ENCODE measurements around the gene ADGRF4.

ADGRF4 gene

DNA sequence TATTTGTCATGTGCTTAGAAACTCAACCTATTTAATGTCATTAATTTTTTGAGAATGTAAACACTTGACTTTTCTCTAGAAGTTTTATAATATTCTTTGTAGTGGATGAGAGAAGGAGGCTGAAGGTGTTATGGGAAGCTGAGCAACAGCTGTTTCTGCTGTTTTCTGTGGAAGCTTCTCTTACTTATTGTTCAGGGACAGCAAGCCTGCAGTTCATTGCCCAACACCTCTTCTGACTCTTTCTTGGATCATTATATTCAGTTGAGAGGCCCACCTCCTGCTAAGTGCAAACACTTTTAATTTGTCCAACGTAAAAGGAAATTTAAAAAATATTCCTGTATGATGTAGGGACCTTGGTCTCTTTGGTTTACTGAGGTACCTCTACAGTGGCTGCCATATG, 12.0 kb upstream of the ADGRF4 start:
- no peak for DNase-seq

DNA sequence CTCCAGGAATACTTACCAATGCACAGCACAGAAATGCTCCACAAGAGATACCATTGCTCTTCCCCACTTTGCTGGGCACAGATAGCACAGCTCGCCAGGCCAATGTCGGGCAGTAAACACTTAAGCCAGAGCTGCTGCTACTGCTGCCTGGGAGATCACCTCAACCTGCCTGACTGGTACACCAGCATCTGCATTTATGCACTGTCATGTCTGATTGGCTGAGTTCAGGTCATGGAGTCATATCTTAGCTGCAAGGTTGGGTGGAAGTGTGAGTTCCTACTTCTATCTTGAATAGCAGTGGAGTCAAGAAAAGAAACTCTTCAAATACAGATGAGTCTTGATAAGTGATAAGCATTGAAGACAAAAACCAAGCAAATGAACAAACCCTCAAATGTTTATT, 10.9 kb upstream of the ADGRF4 start:
- DNase-seq: no peak

DNA sequence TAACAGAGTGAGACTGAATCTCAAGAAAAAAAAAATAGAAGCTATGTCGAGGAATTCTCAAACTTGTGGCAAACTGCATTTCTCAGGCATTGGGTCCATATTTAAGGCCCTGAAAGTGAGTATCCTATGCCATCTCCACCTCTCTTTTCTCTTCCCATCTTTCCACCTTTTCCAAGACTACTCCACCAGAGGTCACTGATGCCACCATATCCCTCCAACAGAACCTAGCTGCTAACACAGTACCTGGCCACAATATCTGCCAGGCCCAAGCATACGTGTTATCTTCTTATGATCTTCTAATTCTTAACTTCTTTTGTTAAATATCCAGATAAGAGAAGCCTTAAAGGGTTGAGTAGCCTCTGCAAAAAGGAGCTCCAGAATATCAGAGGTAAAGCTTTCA, 8.2 kb upstream of the ADGRF4 start:
- no peak for DNase-seq

- DNase-seq: peak; percentile 7
Measured at GRCh38 chr6:47690791-47691190, 7.6 kb upstream of the ADGRF4 start.

DNA sequence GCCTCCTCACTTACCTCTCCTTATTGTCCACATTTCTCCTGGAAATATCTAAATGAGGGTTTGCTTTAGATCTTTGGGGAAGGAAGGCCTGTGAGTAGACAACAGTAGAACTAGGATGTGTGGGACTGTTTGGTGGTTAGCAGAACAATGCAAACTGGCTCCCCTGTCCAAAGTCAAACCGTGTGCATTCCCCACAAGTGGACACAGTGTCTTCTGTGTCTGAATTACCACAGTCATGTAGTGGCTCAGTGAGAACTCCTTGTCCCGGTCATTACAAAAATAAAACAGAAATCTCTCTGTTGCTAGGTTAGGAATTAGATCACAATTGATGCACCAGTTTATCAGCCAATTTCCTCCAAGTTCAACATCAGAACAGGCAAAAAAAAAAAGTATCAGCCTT, 455 bp upstream of the ADGRF4 start:
- no peak for DNase-seq

- DNase-seq: peak; percentile 87
Measured at GRCh38 chr6:47700053-47700452, 1.7 kb downstream of the ADGRF4 start.

DNA sequence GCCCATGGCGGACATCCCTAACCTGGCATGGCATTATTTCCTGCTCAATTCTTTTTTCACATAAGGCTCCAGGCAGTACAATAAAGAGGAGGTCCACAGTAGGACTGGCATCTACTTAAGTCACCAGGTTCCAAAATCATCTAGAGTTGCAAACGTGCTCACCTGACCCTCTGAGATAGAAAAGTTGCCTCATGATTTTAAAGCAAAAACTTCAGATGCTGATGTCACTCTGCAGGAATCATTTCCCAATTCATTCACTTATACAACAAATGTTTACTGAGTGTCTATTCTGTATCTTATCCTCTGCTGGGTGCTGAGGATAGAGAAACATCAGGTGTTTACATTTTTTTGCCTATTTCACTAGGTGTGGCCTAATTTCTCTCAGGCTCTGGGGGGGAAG, 2.2 kb downstream of the ADGRF4 start:
- peak; percentile 24 for DNase-seq

DNA sequence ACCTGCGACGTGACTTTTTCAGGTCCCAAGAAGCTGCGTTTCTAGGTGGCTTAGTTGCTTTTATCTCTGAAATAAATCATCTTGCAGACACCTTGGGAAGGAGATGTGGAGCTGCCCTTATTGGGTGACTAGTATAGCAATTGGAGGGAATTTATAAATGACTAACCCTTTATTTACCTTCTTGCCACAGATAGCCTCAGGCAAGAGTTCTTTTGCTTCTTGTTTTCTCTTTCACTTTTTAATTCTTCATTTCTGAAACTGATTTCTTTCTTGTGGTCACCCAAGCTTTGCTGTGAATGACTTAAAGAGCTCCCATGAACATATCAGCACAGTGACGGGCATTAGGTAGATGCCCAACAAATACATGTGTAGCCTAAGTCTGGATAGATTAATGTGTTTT, 3.0 kb downstream of the ADGRF4 start:
- DNase-seq: no peak

DNA sequence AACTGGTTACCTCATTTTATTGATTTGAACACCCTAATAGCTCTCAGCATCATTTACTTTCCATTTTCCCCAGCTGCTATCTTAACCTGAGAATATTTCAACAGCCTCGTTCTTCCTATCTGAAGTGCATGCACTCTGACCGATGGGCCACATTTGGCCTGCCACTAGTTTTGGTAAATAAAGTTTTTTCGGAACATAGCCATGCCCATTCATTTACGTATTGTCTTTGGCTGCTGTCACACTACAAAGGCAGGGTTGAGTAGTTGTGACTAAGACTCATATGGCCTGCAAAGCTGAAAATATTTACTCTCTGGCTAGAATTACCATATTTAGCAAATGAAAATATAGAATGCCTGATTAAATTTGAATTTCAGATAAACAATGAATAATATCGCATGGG, 10.8 kb downstream of the ADGRF4 start:
- DNase-seq: no peak

GRCh38 chr6:47710295-47710694, 11.9 kb downstream of the ADGRF4 start:
- no peak for DNase-seq

DNA sequence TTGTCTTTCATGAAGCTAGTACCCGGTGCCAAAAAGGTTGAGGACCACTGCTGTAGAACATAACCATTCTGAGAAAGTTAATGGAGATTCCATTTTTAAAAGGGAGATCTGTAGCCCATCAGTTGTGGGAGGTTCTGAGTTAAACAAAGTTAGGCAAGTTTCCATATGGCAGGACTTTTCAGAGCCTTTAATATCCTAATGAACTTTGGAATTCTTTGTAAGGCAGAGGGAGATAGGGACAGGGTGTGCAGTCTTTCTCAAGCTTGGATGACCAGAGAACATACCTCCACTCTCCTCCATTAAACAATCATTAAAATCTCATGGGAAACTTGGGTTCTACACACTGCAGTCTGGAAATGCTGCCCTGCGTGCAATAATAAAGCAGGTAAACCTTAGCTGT, 14.8 kb downstream of the ADGRF4 start:
- DNase-seq: no peak

DNA sequence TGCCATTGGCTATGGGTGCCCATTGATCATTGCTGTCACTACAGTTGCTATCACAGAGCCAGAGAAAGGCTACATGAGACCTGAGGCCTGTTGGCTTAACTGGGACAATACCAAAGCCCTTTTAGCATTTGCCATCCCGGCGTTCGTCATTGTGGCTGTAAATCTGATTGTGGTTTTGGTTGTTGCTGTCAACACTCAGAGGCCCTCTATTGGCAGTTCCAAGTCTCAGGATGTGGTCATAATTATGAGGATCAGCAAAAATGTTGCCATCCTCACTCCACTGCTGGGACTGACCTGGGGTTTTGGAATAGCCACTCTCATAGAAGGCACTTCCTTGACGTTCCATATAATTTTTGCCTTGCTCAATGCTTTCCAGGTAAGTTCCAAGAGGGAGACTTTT, 16.4 kb downstream of the ADGRF4 start:
- DNase-seq: no peak

GRCh38 chr6:47715782-47716181, 17.4 kb downstream of the ADGRF4 start:
- no peak for DNase-seq

GRCh38 chr6:47716207-47716606, 17.8 kb downstream of the ADGRF4 start:
- DNase-seq: no peak

GRCh38 chr6:47718571-47718970, 20.2 kb downstream of the ADGRF4 start:
- DNase-seq: no peak

GRCh38 chr6:47721189-47721588, 22.8 kb downstream of the ADGRF4 start:
- no peak for DNase-seq

GRCh38 chr6:47722194-47722593, 23.8 kb downstream of the ADGRF4 start:
- no peak for DNase-seq

- DNase-seq: no peak
Measured at GRCh38 chr6:47724300-47724699, 25.9 kb downstream of the ADGRF4 start.

DNA sequence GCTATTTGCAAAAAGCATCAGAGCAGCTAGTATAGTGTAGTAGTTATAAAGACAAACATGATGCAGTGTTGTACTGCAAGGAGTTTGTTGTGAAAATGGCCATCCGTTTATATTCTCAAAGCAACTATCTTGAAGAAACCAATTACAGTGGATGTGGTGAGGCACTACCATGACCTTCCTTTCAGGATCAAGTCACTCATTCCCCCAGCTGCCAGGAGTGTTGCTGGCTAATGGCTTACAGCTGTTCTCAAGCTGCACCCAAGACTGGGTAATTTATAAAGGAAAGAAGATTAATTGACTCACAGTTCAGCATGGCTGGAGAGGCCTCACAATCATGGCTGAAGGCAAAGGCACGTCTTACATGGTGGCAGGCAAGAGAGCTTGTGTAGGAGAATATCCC, 29.0 kb downstream of the ADGRF4 start:
- peak; percentile 18 for DNase-seq

DNA sequence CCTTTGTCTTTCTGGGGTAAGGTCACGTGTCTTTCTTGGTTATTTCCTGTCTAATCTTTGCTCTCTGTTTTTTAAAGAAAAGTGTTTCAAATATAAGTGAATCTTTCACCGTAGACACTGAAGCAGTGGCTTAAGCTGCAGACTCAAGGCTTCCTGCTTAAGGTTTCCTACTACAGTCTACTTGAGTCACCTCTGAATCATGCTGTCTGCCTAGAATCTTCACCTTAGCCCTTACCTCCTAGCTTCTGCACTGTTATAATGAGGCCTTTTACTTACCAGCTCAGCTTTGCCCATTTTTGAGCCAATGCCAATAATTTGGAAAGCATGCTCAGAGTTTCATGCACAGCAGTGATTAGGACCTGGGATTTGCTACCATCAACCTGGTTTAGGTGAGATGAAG, 30.6 kb downstream of the ADGRF4 start:
- DNase-seq: no peak

DNA sequence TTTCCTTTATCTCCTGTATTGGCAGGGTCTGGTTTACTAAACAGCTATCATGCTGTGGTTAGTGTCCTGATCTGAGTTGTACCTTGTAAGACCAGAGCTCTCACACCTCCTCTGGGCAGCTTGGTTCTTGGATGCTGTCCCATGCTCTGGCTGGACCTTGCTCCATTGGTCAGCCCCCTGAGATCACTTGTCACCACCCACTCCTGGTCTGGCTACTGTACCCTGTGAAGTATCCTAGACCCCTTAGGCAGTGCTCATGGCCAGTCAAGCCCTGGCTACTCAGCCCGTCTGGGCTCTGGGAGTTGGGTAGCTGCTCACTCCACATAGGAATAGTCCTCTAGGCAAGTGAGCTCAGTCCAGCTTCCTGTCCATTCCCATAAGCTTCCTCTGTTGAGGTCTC, 31.1 kb downstream of the ADGRF4 start:
- DNase-seq: no peak

- DNase-seq: peak; percentile 41
Measured at GRCh38 chr6:47733879-47734558, 35.6 kb downstream of the ADGRF4 start.

GRCh38 chr6:47734831-47735481, 36.6 kb downstream of the ADGRF4 start:
- DNase-seq: no peak

DNA sequence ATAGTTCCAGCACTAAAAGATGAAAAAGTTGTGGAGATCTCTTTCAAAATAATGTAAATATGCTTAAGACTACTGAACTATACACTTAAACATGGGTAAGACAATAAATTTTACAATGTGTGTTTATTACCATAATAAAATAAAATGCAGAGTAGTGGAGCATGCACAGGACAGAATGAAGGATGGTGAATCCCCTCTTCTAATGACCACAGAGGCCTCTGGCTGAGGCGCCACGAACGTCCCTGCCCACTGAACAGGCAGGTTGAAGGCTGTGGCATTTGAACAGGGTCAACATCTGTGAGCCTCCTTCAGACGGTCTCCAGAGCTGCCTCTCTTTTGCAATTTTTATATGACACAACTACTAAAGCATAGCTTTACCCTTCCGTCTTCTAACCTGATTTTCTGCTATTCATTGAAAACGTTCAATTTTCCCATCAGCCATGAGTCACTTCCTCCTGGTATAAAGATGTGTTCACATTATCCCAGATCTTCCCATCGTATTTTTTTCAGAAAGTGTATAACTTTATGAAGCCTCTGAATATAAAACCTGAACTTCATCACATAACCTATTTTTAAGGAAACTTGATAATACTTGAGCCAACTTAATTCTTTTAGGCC, 37.8 kb downstream of the ADGRF4 start:
- DNase-seq: no peak

DNA sequence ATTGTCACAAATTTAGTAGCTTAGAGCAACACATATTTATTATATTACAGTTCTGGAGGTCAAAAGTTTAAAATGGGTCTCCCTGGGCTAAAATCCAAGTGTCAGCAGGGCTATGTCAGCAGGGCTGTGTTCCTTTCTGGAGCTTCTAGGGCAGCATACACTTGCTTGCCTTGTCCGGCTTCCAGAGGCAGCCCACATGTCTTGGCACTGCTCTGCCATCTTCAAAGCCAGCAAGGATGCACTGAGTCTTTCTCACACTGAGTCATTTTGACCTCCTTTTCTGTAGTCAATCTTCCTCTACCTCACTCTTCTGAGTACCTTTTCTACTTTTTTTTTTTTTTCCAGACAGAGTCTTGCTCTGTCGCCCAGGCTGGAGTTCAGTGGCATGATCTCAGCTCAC, 39.0 kb downstream of the ADGRF4 start:
- DNase-seq: no peak
